HEK293 (cell line): ENCODE data around the gene PRKCZ.
"Not testable (repeated sequence)": the region's sequence is repeated elsewhere in the genome, so short reads cannot be mapped to it uniquely, and the experiment has no call there.

Source experiments
- ZNF596 ChIP-seq: fragments of 450-650 bp; IDR thresholded peaks from 2 replicates; pipeline ENCODE4 v1.5.0; 2018; ENCODE audit warnings: missing biosample characterization, mild to moderate bottlenecking, missing genetic modification characterization, moderate library complexity
- ZNF670 ChIP-seq: fragments of 450-650 bp; formaldehyde crosslinking; IDR thresholded peaks from 2 replicates; pipeline ENCODE4 v1.5.1; 2016; ENCODE audit warnings: missing biosample characterization, missing genetic modification characterization, low read depth
- ZNF76 ChIP-seq: fragments of 450-650 bp; formaldehyde crosslinking; IDR thresholded peaks from 2 replicates; pipeline ENCODE4; 2016; ENCODE audit warnings: low read depth, missing biosample characterization, missing genetic modification characterization, borderline replicate concordance
- TF ChIP-seq, protein P1 (sequence below): fragments of 450-650 bp; formaldehyde crosslinking; IDR thresholded peaks from 2 replicates; pipeline ENCODE4 v1.5.1; 2016; ENCODE audit warnings: missing biosample characterization, missing genetic modification characterization

GRCh38 chr1:2139156-2139555, 88.9 kb downstream of the PRKCZ start:
- TF ChIP-seq, protein P1, sequence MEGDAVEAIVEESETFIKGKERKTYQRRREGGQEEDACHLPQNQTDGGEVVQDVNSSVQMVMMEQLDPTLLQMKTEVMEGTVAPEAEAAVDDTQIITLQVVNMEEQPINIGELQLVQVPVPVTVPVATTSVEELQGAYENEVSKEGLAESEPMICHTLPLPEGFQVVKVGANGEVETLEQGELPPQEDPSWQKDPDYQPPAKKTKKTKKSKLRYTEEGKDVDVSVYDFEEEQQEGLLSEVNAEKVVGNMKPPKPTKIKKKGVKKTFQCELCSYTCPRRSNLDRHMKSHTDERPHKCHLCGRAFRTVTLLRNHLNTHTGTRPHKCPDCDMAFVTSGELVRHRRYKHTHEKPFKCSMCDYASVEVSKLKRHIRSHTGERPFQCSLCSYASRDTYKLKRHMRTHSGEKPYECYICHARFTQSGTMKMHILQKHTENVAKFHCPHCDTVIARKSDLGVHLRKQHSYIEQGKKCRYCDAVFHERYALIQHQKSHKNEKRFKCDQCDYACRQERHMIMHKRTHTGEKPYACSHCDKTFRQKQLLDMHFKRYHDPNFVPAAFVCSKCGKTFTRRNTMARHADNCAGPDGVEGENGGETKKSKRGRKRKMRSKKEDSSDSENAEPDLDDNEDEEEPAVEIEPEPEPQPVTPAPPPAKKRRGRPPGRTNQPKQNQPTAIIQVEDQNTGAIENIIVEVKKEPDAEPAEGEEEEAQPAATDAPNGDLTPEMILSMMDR (tag by site-specific recombination), result not testable (repeated sequence)
- TF ChIP-seq ZNF76; ZNF596; ZNF670 (tag by site-specific recombination): not testable (repeated sequence)
